Measurements from ENCODE around the gene PSMD12. TPM values are rescaled to one million over a fixed set of nuclear protein-coding genes. Genes with fewer than 3 reads are reported as not detected.
"Not testable (repeated sequence)": the region's sequence is repeated elsewhere in the genome, so short reads cannot be mapped to it uniquely, and the experiment has no call there.

PSMD12 gene
- total RNA-seq, 1 donor from 2014 or later: 43.8 TPM

- Histone ChIP-seq H3K36me3 (peaks cover 93% of the 10 kb centered on the region), H3K9me3 (no peaks in the 10 kb centered on the region), H3K27ac (no peak overlapping the region), H3K4me3 (no peak overlapping the region), H3K27me3 (no peaks in the 10 kb centered on the region), H3K4me1 (no peaks in the 10 kb centered on the region)
- ATAC-seq (no peak), DNase-seq (no peak)
- intact Hi-C loops (cut with DNase I): no loop called here
- TF ChIP-seq CTCF (IDR thresholded peaks at IDR 0.05): no peak
These were observed 17.0 kb downstream of the PSMD12 start for GRCh38 chr17:67349420-67349819.

- ATAC-seq (no peak), DNase-seq (no peak)
- no peaks in the 10 kb centered on the region for H3K27me3 ChIP-seq
- no peak for TF ChIP-seq CTCF (IDR thresholded peaks at IDR 0.05)
- H3K4me3 ChIP-seq: no peak overlapping the region
- peaks cover 98% of the 10 kb centered on the region for H3K36me3 ChIP-seq
- intact Hi-C loops (cut with DNase I): no loop called here
- no peaks in the 10 kb centered on the region for H3K9me3 ChIP-seq
- no peaks in the 10 kb centered on the region for H3K4me1 ChIP-seq
- no peak overlapping the region for H3K27ac ChIP-seq
These were observed 18.6 kb downstream of the PSMD12 start for GRCh38 chr17:67347826-67348225.

DNA sequence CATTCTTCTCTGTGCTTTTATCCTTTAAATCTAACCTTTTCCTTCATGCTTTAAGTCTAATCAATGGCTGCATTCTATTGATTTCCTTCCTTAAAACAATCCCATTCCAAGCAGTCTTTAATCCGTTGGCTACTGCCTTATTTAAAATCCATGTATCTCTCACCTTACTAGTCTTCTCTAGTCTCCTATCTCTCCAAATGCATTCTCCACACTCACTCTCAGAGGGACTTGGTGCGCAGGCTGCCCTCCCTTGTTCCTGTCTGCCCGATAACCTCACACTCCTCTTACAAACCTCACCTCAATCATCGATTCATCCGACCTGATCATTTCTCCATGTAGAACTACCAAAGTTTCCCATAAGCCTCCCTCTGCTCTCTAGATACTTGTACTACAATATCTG lies 23.1 kb downstream of the PSMD12 start:
- no peak for ATAC-seq
- Histone ChIP-seq H3K36me3 (peaks cover 94% of the 10 kb centered on the region), H3K27me3 (no peaks in the 10 kb centered on the region), H3K9me3 (no peaks in the 10 kb centered on the region), H3K27ac (no peak overlapping the region), H3K4me1 (no peaks in the 10 kb centered on the region), H3K4me3 (no peak overlapping the region)
- no peak for DNase-seq
- TF ChIP-seq CTCF (IDR thresholded peaks at IDR 0.05): no peak
- intact Hi-C loops (cut with DNase I): no loop called here

DNA sequence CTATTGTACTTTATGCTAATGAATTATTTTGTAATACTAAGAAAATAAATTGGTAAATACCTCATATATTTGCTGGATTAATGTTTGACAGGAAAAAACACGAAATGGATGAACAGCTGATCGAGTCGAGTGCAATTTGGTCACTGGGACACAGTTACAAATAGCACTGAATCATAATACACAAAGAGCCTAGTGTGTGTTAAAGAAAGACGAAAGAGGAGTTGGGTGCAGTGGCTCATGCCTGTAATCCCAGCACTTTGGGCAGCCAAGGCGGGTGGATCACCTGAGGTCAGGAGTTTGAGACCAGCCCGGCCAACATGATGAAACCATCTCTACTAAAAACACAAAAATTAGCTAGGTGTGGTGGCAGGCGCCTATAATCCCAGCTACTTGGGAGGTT lies 28.0 kb downstream of the PSMD12 start:
- ATAC-seq; H3K9me3 ChIP-seq; intact Hi-C loops (cut with DNase I): not testable (repeated sequence)

DNA sequence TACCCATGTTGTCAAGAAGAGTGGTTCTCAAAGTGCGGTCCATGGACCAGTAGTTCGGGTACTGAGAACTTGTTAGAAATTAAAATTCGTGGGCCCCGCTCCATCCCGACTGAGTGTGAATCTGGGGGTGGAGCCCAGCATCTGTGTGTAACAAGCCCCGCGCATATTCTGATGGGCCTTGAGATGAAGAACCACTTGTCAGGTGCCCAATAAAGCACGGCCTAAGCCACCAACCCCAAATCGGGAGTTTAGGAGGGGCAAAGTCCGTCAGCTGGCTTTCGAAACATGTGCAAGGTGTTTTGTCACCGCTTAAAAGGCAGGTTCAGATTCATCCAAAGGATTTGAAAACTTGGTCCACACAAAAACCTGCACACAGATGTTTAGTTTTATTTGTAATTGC lies 29.5 kb downstream of the PSMD12 start:
- intact Hi-C loops (cut with DNase I): no loop called here

More for the DNA sequence above, 28.0 kb downstream of the PSMD12 start:
- H3K27me3 ChIP-seq, DNase-seq, H3K4me1 ChIP-seq, H3K4me3 ChIP-seq, H3K27ac ChIP-seq: not testable (repeated sequence)
- peaks cover 48% of the 10 kb centered on the region for H3K36me3 ChIP-seq

DNA sequence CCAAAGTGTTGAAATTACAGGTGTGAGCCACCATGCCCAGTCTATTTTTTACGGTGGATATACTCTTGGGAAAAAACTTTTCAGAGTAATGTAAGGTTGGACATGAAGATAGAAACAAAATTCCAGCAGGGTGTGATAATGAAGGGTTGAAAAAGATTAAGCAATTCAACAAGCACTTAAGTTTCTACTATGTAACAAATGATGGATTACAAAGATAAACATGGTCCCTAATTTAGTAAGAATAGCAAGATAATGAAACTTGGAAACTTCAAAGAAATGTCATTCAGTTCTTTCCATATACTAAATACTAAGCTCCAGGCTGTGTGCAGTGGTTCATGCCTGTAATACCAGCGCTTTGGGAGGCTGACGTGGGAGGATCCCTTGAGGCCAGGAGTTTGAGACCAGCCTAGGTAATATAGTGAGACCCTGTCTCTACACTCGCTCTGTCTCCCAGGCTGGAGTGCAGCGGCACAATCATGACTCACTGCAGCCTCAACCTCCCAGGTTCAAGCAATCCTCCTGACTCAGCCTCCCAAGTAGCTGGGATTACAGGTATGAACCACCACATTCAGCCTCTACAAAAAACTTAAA lies 31.0 kb downstream of the PSMD12 start:
- TF ChIP-seq CTCF (IDR thresholded peaks at IDR 0.05): no peak
- no peak for ATAC-seq

More for the DNA sequence above, 29.5 kb downstream of the PSMD12 start:
- Histone ChIP-seq H3K27ac (no peak overlapping the region), H3K4me3 (no peak overlapping the region), H3K9me3 (no peaks in the 10 kb centered on the region), H3K36me3 (peaks cover 33% of the 10 kb centered on the region), H3K27me3 (no peaks in the 10 kb centered on the region), H3K4me1 (no peaks in the 10 kb centered on the region)
- TF ChIP-seq CTCF (IDR thresholded peaks at IDR 0.05): no peak
- DNase-seq: no peak
- ATAC-seq: no peak

DNA sequence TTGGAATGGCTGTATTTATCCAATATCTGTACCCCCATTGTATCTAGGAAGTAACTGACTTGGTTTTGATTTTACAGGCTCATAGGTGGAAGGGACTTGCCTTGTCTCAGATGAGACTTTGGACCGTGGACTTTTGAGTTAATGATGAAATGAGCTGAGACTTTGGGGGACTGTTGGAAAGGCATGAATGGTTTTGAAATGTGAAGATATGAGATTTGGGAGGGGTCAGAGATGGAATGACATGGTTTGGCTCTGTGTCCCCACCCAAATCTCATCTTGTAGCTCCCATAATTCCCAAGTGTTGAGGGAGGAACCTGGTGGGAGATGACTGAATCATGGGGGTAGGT lies 34.2 kb downstream of the PSMD12 start:
- DNase-seq; H3K4me3 ChIP-seq; H3K9me3 ChIP-seq; ATAC-seq; H3K36me3 ChIP-seq; H3K27me3 ChIP-seq; H3K4me1 ChIP-seq; H3K27ac ChIP-seq; intact Hi-C loops (cut with DNase I): not testable (repeated sequence)

More for the DNA sequence above, 31.0 kb downstream of the PSMD12 start:
- no peaks in the 10 kb centered on the region for H3K4me1 ChIP-seq
- H3K9me3 ChIP-seq: no peaks in the 10 kb centered on the region
- no peaks in the 10 kb centered on the region for H3K27me3 ChIP-seq
- H3K36me3 ChIP-seq: peaks cover 18% of the 10 kb centered on the region
- intact Hi-C loops (cut with DNase I): no loop called here
- no peak overlapping the region for H3K4me3 ChIP-seq
- H3K27ac ChIP-seq: no peak overlapping the region
- no peak for DNase-seq

DNA sequence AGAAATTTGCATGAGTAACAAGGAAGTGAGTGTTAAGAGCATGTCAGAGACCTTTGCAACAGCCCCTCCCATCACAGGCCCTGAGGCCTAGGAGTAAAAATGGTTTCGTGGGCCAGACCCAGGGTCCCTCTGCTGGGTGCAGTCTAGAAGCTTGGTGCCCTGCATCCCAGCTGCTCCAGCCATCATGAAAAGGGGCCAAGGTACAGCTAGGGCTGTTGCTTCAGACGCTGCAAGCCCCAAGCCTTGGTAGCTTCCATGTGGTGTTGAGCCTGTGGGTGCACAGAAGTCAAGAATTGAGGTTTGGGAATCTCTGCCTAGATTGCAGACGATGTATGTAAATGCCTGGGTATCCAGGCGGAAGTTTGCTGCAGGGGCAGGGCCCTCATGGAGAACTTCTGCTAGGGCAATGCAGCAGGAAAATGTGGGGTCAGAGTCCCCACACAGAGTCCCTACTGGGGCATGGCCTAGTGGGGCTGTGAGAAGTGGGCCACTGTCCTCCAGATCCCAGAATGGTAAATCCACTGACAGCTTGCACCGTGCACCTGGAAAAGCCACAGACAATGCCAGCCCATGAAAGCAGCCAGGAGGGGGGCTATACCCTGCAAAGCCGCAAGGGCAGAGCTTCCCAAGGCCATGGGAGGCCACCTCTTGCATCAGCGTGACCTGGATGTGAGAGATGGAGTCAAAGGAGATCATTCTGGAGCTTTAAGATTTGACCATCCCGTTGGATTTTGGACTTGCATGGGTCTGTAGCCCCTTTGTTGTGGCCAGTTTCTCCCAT lies 34.8 kb downstream of the PSMD12 start:
- DNase-seq; H3K4me1 ChIP-seq; H3K4me3 ChIP-seq; intact Hi-C loops (cut with DNase I); H3K27ac ChIP-seq; H3K9me3 ChIP-seq; H3K36me3 ChIP-seq; ATAC-seq; H3K27me3 ChIP-seq: not testable (repeated sequence)

Measured in upper lobe of right lung (tissue), 1 donor.